Transverse colon (tissue), 3 donors: ENCODE data around the gene PRPS1.

Experiments
- POLR2A ChIP-seq: fragments of 450-650 bp; IDR thresholded peaks from one replicate; pipeline ENCODE4 v1.6.1; 2016; ENCODE audit warnings: antibody characterized with exemption, mild to moderate bottlenecking, moderate library complexity
- TF ChIP-seq, protein P1 (sequence below), 5 experiments: fragments of 200-600 bp in 3 of 5; fragments of 450-650 bp in 2 of 5; sonication (generic) in 3 of 5; IDR thresholded peaks; 1 replicate in 2 of 5; 2 replicates in 3 of 5; pipeline ENCODE4 v1.5.1; 2016 to 2017; ENCODE audit warnings: antibody characterized with exemption in 5 of 5, inconsistent platforms in 3 of 5, mild to moderate bottlenecking in 2 of 5, moderate library complexity in 1 of 5

- TF ChIP-seq, protein P1, sequence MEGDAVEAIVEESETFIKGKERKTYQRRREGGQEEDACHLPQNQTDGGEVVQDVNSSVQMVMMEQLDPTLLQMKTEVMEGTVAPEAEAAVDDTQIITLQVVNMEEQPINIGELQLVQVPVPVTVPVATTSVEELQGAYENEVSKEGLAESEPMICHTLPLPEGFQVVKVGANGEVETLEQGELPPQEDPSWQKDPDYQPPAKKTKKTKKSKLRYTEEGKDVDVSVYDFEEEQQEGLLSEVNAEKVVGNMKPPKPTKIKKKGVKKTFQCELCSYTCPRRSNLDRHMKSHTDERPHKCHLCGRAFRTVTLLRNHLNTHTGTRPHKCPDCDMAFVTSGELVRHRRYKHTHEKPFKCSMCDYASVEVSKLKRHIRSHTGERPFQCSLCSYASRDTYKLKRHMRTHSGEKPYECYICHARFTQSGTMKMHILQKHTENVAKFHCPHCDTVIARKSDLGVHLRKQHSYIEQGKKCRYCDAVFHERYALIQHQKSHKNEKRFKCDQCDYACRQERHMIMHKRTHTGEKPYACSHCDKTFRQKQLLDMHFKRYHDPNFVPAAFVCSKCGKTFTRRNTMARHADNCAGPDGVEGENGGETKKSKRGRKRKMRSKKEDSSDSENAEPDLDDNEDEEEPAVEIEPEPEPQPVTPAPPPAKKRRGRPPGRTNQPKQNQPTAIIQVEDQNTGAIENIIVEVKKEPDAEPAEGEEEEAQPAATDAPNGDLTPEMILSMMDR (IDR thresholded peaks at IDR 0.05), result no peak
- TF ChIP-seq POLR2A, result no peak
These were observed 1.2 kb downstream of the PRPS1 start for GRCh38 chrX:107629540-107629909.
